ENCODE measurements around the gene RPL37.

GRCh38 chr5:40826489-40827187 lies 8.4 kb downstream of the RPL37 start:
- no peak for TF ChIP-seq CTCF (IDR thresholded peaks at IDR 0.05)
- no peak for TF ChIP-seq EP300 (IDR thresholded peaks at IDR 0.05)

Data from tibial nerve (tissue), 4 donors.